Measurements from ENCODE around the gene GPR55.
"Not testable (repeated sequence)": the region's sequence is repeated elsewhere in the genome, so short reads cannot be mapped to it uniquely, and the experiment has no call there.

Gene GPR55

GRCh38 chr2:230924470-230925341, at the start of gene GPR55:
GPR55 (minus strand) TSS chr2:230925242; CDS start chr2:230910962, 14,280 bp downstream.
- no peak for DNase-seq

GRCh38 chr2:230974096-230974913, 49.3 kb upstream of the GPR55 start:
- DNase-seq, result no peak

GRCh38 chr2:230972046-230972445, 47.0 kb upstream of the GPR55 start:
- no peak for DNase-seq

GRCh38 chr2:230969659-230970015, 44.6 kb upstream of the GPR55 start:
- DNase-seq, result no peak

GRCh38 chr2:230968921-230969658, 44.0 kb upstream of the GPR55 start:
- no peak for DNase-seq

- not testable (repeated sequence) for DNase-seq
Observed at GRCh38 chr2:230968314-230968713, 43.3 kb upstream of the GPR55 start.

- no peak for DNase-seq
Observed at GRCh38 chr2:230967113-230967512, 42.1 kb upstream of the GPR55 start.

- no peak for DNase-seq
Observed at GRCh38 chr2:230964136-230964730, 39.2 kb upstream of the GPR55 start.

GRCh38 chr2:230961091-230961491, 36.0 kb upstream of the GPR55 start:
- no peak for DNase-seq

GRCh38 chr2:230960026-230960425, 35.0 kb upstream of the GPR55 start:
- DNase-seq, result no peak

GRCh38 chr2:230958820-230959756, 34.0 kb upstream of the GPR55 start:
- no peak for DNase-seq

- DNase-seq, result no peak
Observed at GRCh38 chr2:230957756-230958391, 32.8 kb upstream of the GPR55 start.

- DNase-seq, result no peak
Observed at GRCh38 chr2:230956827-230957755, 32.0 kb upstream of the GPR55 start.

- DNase-seq, result no peak
Observed at GRCh38 chr2:230955163-230955737, 30.2 kb upstream of the GPR55 start.

GRCh38 chr2:230954746-230955145, 29.7 kb upstream of the GPR55 start:
- DNase-seq, result no peak

GRCh38 chr2:230953845-230954244, 28.8 kb upstream of the GPR55 start:
- no peak for DNase-seq

GRCh38 chr2:230952226-230952956, 27.3 kb upstream of the GPR55 start:
- no peak for DNase-seq

GRCh38 chr2:230951396-230951795, 26.4 kb upstream of the GPR55 start:
- DNase-seq, result no peak

- no peak for DNase-seq
Observed at GRCh38 chr2:230950874-230951339, 25.9 kb upstream of the GPR55 start.

Data from DMS153 (cell line).